DND-41 (cell line): ENCODE data around the gene KPNA3.

ENCODE experiments used
- CTCF ChIP-seq: IDR thresholded peaks from 2 replicates; pipeline ENCODE4 v1.5.1; 2012; ENCODE audit warnings: borderline replicate concordance, low read length, moderate library complexity, mild to moderate bottlenecking; ENCODE audit not compliant: poor library complexity, severe bottlenecking; ENCODE audit errors: extremely low read depth
- EZH2 ChIP-seq: IDR thresholded peaks from 3 replicates; pipeline ENCODE4 v1.6.1; 2012; ENCODE audit warnings: borderline replicate concordance, low read depth, mild to moderate bottlenecking, moderate library complexity, low read length, inconsistent platforms; ENCODE audit not compliant: severe bottlenecking

- no peak for TF ChIP-seq CTCF
- no peak for TF ChIP-seq EZH2
Measured at GRCh38 chr13:49831455-49831854, 39.0 kb upstream of the KPNA3 start.
